Measurements from ENCODE around the gene VGLL4.

- TF ChIP-seq CTCF (IDR thresholded peaks at IDR 0.05) (no peak), POLR2AphosphoS5 (IDR thresholded peaks at IDR 0.05; ENCODE audit: insufficient read depth in 1 of 2, low read depth in 1 of 2) (no peak)
Observed at GRCh38 chr3:11536132-11536935, 107.4 kb downstream of the VGLL4 start.
